Measurements from ENCODE around the gene CCDC40.

The CCDC40 gene

DNA sequence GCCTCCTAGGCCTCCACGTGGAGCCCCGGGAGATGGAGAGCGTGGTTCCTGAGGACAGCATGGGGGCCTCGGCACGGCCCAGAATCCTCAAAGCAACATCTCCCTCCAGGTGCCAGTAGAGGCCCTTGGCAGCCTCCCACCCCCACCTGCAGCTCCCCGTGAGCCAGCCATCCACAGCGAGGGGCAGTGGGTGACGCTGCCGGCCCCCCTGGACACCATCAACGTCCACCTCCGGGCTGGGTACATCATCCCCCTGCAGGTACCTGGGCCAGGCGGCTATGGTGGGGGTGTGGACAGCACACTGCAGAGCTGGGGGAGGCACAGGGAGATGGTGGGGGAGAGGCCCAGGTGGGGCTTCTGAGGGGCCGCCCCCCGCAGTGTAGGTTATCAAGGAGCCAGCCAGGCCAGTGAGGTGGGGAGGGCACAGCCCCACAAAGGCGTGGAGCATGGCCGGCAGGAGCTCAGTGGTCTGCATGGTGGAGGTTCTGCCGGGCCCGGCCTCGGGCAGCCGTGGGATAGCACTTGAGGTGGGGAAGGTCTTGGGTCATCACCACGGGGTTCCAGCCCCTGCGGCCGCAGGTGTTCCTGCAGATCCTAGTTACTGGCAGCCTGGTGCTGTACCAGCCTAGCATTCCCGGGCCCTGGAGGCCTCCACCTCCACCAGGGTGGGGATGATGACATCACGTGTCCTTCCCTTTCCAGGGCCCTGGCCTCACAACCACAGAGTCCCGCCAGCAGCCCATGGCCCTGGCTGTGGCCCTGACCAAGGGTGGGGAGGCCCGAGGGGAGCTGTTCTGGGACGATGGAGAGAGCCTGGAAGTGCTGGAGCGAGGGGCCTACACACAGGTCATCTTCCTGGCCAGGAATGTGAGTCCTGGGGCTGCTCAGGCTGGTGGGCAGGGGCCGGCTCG lies 81.3 kb downstream of the CCDC40 start:
- DNase-seq: no peak

DNA sequence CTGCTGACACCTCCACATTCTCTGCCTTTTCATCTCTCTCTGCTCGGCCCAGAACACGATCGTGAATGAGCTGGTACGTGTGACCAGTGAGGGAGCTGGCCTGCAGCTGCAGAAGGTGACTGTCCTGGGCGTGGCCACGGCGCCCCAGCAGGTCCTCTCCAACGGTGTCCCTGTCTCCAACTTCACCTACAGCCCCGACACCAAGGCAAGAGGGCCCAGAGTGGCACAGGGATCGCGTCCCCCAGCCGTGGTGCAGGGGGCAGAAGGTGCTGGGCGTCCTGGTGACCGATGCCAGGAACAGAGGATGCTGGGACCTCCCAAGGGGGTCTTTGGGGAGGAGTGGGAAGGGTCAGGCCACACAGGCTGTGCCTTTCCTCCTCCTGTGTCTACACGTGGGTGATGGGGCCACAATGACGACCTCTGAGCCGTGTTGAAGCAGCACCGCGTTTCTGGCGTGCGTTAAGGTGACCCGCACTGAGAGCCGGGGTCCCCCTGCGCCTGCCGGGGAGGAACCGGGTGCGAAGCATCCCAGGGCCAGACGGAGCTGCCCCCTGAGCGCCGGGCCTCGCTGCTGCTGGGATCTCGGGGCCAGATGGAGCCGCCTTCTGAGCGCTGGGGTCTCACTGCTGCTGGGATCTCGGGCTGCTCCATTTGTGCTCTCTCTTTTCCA lies 82.3 kb downstream of the CCDC40 start:
- DNase-seq: no peak

DNA sequence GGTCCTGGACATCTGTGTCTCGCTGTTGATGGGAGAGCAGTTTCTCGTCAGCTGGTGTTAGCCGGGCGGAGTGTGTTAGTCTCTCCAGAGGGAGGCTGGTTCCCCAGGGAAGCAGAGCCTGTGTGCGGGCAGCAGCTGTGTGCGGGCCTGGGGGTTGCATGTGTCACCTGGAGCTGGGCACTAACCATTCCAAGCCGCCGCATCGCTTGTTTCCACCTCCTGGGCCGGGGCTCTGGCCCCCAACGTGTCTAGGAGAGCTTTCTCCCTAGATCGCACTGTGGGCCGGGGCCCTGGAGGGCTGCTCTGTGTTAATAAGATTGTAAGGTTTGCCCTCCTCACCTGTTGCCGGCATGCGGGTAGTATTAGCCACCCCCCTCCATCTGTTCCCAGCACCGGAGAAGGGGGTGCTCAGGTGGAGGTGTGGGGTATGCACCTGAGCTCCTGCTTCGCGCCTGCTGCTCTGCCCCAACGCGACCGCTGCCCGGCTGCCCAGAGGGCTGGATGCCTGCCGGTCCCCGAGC lies 82.9 kb downstream of the CCDC40 start:
- no peak for DNase-seq

DNA sequence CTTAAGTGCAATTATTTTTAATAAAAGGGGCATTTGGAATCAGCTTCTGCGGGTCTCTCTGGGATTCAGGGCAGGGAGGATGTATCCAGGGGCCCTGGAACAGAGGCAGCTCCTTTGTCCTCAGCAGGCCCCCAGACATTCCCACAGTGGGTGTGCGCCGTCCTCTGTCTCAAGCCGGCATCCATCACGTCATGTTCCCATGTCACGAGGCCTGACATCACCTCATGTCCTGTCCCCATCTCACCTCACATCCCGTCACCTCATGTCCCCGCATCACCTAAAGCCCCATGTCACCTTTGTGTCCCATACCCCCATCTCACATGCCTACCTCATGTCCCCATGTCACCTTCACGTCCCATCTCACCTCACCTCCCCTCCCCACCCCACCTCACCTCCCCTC lies 83.4 kb downstream of the CCDC40 start:
- no peak for DNase-seq

DNA sequence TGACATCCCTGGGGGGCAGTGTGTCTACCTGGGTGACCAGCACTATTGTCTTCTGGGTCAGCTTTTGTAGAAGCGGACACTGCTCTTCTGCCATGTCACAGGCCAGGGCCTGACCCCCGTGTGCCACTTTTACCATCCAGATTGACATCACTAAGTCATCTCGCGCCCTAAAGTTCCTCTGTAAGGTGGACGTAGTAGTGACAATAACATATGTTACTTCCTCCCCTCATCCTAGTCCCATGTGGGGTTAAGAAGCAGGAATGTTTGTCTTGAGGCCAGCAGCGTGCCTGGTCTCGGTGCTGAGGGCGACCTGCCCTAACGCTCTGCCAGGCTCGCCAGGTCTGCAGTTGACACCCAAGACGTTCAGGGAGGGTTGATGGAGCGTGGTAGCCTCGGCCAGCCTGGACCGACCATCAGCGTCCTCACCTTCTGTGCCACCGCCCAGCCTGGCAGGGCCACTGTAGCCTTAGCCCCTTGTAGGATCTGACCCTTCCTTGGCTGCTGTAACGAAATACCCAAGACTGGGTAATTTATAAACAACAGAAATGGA lies 85.7 kb downstream of the CCDC40 start:
- DNase-seq: no peak

DNA sequence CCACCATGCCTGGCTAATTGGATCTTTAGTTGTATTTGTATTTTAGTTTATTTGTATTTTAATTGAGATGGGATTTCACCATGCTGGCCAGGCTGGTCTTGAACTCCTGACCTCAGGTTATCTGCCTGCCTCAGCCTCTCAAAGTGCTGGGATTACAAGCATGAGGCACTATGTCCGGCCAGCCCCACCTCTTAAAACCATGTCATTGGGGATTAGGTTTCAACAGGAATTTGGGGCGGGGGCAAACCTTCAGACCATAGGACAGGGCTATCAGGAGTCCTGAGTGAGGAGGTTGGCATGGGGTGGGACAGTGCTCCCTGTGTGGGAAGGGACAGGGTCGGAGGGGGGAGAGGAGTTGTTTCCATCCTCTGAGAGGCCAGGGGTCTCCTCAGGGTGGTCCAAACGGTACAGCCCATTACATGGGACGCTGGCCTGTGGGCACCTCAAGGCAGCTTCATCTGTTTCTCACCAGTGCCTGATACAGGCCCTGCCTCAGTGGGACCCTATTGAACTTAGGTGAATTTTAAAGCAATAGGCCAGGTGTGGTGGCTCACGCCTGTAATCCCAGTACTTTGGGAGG lies 86.6 kb downstream of the CCDC40 start:
- no peak for DNase-seq

DNA sequence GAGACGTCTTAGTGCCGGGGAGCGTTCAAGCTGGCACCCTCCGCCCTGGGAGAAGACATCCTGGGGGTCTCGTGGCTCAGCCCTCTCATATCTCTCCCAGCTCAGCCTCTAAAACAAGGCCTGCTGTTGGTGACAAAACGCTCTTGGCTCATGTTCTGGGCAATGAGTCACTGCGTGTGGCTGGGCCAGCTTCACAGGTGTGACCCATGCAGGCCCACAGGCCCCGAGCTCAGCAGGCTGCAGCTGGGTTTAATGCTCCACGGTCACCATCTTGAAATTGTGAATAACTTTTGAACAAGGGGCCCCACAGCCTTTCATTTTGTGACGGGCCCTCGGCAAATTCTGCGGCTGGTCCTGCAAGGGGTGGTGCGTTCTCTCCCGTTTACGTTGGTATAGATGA lies 87.3 kb downstream of the CCDC40 start:
- DNase-seq: no peak

DNA sequence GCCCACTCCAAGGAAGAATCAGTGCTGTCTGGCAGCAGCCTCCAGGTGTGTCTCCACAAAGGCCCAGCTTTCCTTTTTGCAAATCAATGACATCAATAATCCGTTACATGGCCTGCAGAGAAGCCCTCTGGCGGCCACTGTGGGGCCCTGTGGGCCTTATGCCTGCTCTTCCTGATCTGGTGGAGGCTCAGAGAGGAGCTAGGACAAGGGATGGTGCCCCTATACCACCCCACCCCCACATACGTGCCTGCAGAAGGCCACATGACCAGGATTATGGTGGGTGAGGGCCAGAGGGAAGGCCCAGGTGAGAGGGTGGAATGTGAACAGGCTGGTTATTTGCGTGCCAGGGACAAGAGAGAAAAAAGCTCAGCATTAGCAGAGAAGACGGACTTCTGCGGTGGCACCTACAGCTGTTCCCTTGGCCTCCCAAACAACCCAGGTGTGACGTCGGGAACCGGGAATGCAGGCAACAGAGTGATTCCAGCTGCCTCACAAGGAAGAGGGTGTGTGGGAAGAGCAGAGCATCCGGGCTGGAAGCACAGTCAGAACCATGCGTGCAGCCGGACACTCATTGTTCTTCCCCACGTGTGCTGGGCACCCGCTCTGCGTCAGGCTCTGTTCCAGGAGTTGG lies 88.0 kb downstream of the CCDC40 start:
- DNase-seq: no peak

DNA sequence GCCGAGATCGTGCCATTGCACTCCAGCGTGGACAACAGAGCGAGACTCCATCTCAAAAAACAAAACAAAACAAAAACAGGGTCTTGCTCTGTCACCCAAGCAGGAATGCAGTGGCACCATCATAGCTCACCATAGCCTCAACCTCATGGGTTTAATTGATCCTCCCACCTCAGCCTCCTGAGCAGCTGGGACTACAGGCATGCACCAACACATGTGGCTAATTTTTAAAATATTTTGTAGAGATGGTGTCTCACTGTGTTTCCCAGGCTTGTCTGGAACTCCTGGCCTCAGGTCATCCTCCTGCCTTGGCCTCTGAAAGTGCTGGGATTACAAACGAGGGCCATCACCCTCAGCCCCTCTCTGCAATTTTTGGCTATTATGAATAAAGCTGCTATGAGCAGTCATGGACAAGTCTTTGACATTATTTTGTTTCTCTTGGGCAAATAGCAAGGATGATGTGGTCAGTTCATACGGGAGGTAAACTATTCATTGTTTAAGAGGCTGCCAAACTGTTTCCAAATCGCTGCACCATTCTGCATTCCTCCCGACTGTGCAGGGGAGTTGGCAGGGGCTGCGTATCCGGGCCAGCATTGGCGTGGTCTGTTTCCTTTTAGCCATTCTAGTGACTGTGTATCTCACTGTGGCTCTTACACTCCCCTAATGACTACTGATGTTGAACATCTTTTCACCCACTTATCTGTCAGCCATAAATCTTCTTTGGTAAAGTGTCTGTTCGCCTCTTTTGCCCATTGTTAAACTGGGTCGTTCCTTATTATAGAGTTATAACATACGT lies 89.4 kb downstream of the CCDC40 start:
- DNase-seq: no peak

DNA sequence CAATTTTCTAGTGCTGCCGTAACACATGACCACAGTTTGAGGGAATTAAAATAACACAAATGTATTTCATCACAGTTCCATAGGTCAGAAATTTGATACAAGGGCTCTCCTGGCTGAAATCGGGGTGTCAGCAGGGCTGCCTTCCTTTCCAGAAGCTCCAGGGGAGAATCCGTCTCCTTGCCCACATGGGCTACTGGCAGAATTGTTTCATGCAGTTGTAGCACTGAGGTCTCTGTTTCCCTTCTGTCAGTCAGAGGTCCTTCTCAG lies 89.9 kb downstream of the CCDC40 start:
- DNase-seq: no peak

DNA sequence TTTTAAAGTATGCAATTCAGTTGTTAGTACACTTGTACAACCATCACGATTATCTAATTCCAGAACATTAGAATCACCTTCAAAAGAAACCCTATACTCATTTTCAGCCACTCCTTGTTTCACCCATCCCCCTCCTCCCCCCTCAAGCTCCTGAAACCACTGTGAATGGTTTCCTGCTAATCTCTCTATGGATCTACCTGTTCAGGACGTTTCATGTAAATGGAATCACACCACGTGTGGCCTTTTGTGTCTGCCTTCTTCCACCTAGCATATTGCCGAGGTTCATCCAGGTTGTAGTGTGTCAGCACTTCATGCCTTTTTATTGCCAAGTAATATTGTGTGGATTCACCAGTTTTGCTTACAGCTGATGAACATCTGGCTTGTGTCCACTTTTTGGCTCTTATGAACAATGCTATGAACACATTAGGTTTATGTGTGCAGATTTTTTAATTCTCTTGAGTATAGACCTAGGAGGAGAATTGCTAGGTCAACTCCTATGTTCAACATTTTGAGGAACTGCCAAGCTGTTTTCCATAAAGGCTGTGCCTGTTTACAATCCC lies 92.6 kb downstream of the CCDC40 start:
- no peak for DNase-seq

DNA sequence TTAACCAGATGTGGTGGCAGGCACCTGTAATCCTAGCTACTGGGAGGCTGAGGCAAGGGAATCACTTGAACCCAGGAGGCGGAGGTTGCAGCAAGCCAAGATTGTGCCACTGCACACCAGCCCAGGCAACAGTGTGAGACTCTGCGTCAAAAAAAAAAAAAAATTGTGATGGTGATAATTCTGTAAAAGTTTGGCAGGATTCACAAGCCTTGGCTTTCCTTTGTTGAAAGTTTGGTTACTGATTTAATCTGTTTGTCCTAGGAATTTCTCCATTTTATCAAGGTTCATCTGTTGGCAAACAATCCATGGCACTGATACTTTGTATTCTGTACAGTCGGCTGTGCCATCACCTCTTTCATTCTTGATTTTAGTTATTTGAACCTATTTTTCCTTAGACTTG lies 94.5 kb downstream of the CCDC40 start:
- no peak for DNase-seq

DNA sequence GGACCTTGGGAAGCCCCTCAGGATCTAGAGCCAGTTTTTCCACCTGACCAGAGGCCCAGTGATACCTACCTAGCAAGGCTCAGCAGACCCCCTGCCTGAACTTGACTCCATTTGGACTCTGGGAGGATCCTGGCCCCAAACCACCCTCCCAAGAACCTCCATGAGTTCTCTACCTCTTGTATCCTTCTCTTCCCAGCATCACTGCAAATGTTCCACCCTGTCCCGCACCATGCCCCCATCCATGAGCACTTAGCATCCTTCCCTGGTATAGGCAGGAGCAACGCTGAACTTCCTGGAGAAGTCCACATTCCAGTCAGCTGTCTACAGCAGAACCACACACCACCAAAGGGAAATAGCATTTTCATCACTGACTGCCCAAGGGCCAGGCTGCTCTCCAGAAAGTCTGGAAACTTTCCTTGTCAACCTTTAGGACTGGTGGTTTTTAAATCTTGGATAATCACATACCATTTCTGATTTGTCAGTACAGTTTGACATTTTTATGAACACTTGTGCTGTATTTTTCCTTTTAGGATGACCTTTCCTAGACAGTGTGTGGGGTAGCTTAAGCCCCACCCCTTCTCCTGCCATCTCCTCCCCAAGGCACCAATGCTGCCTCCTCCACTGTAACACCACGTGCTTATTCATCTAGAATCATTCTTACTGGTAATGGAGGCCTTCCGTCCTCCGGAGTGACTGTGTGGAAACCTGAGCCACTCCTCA lies 96.6 kb downstream of the CCDC40 start:
- DNase-seq: no peak

DNA sequence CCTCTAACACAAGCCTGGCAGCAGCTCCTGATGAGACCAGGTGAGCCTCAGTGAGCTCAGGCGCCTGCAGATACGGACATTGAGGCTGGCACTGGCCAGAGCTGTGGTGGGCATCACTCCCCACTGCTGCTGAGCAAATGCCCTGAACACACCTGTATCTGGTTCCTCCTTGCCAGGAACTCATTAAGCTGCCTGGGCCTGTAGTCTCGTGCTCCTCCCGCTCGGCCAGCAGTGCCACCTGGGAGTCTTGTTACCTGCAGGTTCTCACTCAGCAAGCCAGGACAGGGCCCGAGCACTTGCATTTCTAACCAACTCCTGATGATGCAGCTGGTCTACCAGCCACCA lies 97.2 kb downstream of the CCDC40 start:
- DNase-seq: no peak

DNA sequence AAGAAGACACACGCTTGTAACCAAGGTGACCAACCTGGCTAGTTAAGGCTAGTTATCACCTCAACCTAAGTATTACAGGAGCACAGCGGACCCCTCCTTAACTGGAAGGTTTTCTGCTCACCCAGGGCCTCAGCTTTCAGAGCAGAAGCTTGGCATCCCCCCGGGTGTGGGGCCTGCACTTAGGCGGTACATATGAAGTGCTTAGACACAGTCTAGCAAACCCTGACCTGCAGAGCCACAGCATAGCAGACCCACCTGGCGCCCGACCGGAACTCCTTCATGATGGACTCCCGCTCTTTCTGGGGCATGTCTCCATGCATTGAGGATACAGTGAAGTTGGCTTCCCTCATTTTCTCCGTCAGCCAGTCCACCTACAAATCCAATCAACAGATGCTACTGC lies 100.7 kb downstream of the CCDC40 start:
- DNase-seq: no peak

DNA sequence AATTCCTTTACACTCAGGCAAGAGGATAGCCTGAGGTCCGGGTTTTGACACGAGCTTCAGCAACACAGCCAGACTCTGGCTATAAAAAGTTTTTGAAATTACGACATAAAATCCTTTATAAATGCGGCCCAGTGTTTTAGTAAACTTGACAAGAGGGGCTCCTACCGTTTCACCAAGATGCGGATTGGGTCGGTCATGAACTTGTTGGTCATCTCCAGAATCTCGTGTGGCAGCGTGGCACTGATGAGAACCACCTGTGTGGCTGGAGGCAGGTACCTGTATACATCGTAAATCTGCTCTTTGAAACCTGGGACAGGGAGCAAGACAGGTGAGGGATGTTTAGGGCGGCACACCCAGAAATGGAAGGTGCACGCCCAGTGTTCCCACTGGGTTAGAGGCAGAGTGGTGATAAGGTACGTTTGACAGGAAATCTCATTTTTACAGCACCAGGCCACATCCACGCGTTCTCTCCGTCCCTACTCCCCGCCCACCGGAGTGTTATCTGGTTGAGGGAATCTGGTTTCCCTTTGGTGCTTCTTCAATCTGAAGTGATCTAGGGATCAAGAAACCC lies 102.5 kb downstream of the CCDC40 start:
- DNase-seq: no peak

DNA sequence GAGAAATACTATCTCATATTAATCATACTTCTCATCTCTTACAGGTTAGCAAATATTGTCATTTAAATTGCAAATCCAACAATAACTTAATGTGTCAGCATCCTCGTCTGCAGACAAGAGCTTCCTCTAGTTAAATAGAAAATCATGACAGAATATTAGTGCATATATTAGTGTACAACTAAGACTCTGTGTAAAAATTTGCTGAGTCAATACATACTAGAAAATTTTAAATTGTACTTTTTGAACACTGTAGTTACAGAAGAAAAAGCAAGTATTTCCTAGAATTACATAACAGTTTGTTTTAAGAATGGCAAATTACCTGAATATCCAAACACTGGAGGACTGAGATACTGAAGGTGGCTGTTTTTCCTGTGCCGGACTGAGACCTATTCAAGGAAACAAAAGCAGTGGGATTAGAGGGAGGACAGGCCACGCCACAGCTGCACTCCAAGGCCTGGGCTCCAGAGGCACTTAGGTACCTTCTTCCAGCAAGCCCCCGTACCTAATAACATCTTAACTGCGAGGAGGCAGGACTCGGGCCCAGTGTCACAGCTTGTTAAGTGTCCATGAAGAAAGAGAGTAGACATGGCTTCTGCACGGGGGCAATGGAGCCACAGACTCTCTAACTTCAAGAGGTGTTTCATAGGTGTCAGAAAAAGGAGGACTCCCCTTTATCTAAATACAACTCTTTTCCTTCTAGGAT lies 105.2 kb downstream of the CCDC40 start:
- no peak for DNase-seq

DNA sequence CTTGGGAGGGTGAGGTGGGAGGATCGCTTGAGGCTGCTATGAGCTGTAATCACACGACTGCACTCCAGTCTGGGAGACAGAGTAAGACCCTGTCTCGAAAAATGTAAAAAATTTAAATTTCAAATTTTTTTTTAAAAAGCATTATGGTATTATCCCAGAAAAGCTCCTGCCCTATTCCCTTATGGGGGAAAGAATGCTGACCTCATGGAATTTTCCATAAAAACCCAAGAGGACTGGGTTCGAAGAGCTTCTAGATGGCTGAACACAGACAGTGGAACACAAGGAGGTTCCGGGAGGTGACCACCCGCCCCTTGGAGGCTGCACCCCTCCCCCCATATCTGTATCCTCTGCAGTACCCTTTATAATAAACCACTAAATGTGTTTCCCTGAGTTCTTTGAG lies 106.5 kb downstream of the CCDC40 start:
- no peak for DNase-seq

DNA sequence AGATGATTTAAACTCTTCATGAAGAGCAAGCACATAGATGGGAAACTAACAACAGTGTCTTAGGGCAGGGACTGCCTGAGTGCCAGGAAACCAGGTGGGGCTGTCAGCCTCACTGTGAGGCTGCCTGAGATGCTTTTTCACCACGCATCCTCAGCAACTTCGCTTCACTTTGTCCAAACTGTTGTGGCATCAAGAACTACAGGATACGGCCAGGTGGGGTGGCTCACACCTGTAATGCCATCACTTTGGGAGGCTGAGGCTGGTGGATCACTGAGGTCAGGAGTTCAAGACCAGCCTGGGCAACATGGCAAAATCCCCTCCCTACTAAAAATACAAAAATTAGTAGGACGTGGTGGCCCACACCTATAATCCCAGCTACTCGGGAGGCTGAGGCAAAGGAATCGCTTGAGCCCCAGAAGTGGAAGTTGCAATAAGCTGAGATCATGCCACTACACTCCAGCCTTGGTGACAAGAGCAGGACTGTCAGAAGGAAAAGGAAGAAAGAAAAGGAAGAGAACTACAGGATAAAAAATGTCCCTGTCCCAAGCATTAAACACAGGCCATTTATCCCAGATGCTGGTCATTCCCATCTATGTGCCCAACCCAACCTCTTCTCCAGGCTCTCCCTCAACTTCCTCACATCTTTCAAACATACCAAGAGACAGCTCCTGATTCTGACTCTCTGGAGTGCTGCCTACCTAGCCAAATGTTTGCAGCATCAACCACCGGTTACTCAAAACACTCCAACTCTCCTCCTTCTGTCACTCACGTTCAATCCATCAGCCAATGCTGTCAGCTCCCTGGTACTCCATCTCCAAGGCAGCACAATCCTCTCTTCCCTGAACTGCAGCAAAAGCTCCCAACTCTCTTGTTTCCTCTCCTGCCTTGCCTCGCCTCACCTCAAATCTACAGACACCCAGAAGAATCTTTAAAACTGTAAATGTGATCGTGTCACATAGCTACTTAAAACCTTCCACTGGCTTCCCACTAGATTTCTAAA lies 108.9 kb downstream of the CCDC40 start:
- no peak for DNase-seq

Data from activated T-cell treated with anti-CD3 and anti-CD28 coated beads, Interleukin-2, amount 50 U/mL, for 48 hours (primary cell).